GM12801 (cell line): ENCODE measurements around the gene TMTC1.

Experiments
- TF ChIP-seq, protein P1 (sequence below): IDR thresholded peaks from one replicate; pipeline ENCODE4 v1.5.1; 2011; ENCODE audit warnings: control low read depth; ENCODE audit not compliant: insufficient read length; ENCODE audit errors: extremely low read depth

TMTC1 gene

DNA sequence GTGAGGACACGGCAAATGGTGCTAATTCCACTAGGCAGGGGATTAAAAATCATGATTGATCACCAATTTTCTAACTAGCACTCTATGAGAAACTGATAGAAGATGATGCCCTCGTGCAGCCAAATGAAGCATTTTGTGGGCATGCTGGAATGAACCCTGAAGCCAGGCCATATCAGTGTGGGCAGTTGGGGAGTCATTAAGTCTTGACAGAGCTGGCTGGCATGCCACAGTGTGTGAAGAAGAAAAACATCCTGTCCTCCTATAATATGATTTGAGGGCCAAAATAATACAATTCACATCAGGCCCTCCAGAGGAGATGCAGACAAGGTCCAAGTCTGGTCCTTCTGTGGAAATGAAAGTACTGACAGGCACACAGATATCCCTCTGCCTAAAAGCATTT is 107.1 kb downstream of the TMTC1 start:
- TF ChIP-seq, protein P1, sequence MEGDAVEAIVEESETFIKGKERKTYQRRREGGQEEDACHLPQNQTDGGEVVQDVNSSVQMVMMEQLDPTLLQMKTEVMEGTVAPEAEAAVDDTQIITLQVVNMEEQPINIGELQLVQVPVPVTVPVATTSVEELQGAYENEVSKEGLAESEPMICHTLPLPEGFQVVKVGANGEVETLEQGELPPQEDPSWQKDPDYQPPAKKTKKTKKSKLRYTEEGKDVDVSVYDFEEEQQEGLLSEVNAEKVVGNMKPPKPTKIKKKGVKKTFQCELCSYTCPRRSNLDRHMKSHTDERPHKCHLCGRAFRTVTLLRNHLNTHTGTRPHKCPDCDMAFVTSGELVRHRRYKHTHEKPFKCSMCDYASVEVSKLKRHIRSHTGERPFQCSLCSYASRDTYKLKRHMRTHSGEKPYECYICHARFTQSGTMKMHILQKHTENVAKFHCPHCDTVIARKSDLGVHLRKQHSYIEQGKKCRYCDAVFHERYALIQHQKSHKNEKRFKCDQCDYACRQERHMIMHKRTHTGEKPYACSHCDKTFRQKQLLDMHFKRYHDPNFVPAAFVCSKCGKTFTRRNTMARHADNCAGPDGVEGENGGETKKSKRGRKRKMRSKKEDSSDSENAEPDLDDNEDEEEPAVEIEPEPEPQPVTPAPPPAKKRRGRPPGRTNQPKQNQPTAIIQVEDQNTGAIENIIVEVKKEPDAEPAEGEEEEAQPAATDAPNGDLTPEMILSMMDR = no peak

DNA sequence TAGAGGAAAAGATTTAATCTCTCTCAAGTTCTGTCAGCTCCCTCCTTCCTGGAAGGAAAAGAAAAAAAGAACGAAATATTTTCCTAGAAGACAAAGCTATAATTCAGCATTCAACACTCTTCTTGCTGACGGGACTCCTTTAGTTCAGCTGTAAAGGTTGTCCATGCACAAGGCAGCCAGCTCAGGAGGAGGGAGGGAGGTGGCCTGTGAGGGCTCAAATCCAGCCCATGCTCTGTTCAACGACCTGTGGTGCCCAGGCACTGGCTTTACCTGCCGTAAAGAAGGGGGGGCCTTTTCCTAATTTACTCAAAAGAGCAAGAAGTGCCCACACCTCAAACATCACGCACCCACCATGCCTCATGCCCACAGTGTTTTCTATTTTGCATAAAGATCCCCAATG is 109.3 kb downstream of the TMTC1 start:
- TF ChIP-seq, protein P1 = no peak

DNA sequence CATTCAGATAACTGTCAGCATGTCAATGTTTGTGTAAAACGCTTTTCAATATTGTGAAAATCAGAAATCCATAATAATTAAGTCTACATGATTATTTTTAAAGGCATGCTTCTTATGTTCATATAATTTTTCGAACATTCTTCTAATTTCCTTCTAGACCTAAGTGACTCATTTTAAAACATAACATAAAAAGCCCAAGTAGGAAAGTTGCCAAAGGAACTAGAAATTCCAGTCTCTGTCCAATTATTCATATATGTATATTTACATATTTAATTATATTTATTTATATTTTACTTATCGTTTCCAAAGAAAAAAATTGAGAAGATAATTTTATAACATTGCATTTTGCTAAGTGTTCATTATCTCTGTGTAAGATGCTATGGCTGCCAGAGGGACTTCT is 110.4 kb downstream of the TMTC1 start:
- TF ChIP-seq, protein P1 = no peak

DNA sequence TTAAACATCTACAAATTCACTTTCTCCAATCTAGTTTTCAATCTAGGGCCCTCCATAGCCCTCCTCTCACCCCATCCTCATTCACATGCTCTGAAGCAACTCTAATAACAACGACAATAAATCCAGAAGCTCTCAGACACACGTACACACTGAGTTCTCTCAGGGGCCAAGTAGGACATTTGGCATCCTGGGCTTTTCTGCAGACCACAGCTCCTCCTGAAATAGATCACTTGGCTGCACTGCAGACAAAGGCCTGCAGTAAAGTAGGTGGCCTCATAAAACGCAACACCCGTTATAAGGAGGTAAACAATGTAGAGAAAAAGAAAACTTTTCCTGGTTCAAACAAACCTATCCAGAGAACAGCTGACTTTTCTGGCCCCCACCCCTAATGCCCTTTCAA is 111.2 kb downstream of the TMTC1 start:
- TF ChIP-seq, protein P1 = no peak

DNA sequence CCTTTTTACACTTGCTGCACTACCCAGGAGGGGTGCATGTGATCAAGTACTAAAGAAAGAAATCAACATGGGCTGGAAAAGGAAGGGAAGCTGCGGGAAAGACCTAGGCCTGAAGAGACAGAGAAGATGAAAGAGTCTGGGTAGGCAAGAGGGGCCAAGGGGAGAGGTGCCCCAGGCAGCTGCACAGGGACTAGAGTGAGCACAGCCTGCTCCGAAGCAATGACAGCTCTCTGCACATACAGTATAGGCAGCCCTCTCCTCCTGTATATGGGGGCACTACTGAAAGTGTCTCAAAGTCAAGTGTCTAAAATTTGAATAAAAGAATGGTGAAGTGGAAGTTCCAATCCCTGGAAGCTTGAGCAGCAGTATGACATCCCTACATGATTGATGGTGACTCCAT is 112.0 kb downstream of the TMTC1 start:
- TF ChIP-seq, protein P1 = no peak

DNA sequence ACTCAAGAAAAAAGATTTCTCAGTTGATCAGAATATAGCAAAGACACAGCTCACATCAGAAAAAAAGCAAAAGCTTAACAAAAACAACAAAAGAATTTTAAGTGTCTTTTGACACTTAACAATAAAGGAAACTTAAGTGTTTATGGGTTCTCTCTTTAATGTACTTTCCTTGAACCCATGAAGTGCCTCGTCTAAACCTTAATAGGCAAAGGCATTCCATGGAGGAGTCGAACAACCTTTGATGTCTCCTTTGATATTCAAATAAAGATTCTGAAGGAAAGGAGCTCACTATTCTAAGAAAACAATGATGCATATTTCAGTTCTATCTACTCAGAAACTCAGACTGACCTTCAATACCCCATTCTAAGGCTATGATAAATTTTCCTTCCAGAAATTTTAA is 116.7 kb downstream of the TMTC1 start:
- TF ChIP-seq, protein P1 = no peak

DNA sequence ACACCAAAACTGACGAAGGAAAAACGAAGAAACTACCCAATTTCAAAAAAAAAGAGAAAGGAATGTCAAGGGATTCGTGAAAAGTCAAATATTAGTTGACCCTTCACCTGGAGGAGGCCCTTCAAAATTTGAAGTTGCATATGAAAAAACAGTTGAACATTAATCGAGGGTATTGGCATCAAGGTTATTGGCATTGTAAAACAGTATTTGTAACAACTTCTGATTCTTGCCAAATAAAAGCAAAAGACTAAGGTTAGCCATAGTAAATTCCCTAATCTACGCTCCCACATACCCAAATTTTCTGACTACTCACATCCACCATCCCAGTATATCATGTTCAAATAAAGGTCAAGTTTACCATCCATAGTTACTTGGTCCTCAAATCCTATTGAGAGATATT is 118.6 kb downstream of the TMTC1 start:
- TF ChIP-seq, protein P1 = no peak
